HepG2 (cell line): ENCODE data around the gene NAV2. TPM values are rescaled to one million over a fixed set of nuclear protein-coding genes. Genes with fewer than 3 reads are reported as not detected.

ENCODE experiments used
- ATAC-seq: fragments of 200-7000 bp; cut with Tn5 transposase; 3 replicates; pipeline ENCODE4 v1.9.1; 2020; ENCODE audit warnings: mild to moderate bottlenecking, moderate library complexity
- BruUV-seq: library from RNA; stranded (reverse); fragments of 400-500 nt; replicated peaks from 2 replicates; lab custom pipeline; 2021; lab: Mats Ljungman, UMichigan
- CTCF ChIA-PET: fragments of 300-600 bp; formaldehyde crosslinking; extraction: SDS; loops from one replicate; lab custom pipeline; 2021; ENCODE audit warnings: low total read pairs, inconsistent platforms, low intra/inter-chr PET ratio; lab: Yijun Ruan, JAX
- POLR2A ChIA-PET: fragments of 350-600 bp; sonication (Branson Sonifier 250); formaldehyde crosslinking; loops from one replicate; lab custom pipeline; 2020; ENCODE audit warnings: antibody characterized with exemption, inconsistent platforms; lab: Yijun Ruan, JAX
- DNase-seq: peaks from one replicate; pipeline ENCODE4 v3.0.0-alpha.2; 2015; ENCODE audit warnings: low spot score
- FAIRE-seq: peaks from 3 replicates; lab custom pipeline; 2011; peaks lifted over from hg19 to GRCh38; lab: Jason Lieb, UNC
- H2AFZ ChIP-seq: one replicate; pipeline ENCODE4 v1.6.1; 2011; ENCODE audit warnings: low read length, inconsistent platforms
- H3K27ac ChIP-seq: fragments of 300-600 bp; 3 replicates; pipeline ENCODE4 v1.8.0; 2011; ENCODE audit warnings: mixed run types, mild to moderate bottlenecking, mixed read lengths, low read length, inconsistent platforms; ENCODE audit not compliant: insufficient read depth; ENCODE audit errors: extremely low read length
- H3K27me3 ChIP-seq, 2 experiments: fragments of 200-600 bp in 1 of 2; 2 replicates in 1 of 2; 3 replicates in 1 of 2; pipeline versions ENCODE4 v1.6.0 to v1.8.0; 2011; ENCODE audit warnings: low read length in 2 of 2, mild to moderate bottlenecking in 2 of 2, moderate library complexity in 2 of 2, inconsistent platforms in 1 of 2; ENCODE audit not compliant: insufficient read depth in 2 of 2, control insufficient read depth in 1 of 2
- H3K36me3 ChIP-seq, 2 experiments: fragments of 200-600 bp in 1 of 2; replicated peaks in 1 of 2; 2 replicates in 1 of 2; 3 replicates in 1 of 2; pipeline versions ENCODE4 v1.5.1 to v1.8.0; 2011; ENCODE audit warnings: low read length in 2 of 2, inconsistent platforms in 1 of 2; ENCODE audit not compliant: insufficient read depth in 2 of 2, control insufficient read depth in 1 of 2
- H3K4me1 ChIP-seq: 2 replicates; pipeline ENCODE4 v1.5.1; 2012; ENCODE audit warnings: low read length, inconsistent platforms; ENCODE audit not compliant: insufficient read depth
- H3K4me2 ChIP-seq: 2 replicates; pipeline ENCODE4 v1.6.0; 2011; ENCODE audit warnings: low read depth, low read length, inconsistent platforms
- H3K4me3 ChIP-seq, 3 experiments: fragments of 200-600 bp in 1 of 3; sonication (generic), shearing (Covaris generic) in 1 of 3; replicated peaks in 1 of 3; 2 replicates each; pipeline ENCODE4 v1.5.1; 2011 to 2016; ENCODE audit warnings: low read length in 3 of 3, inconsistent platforms in 2 of 3, low read depth in 2 of 3, mild to moderate bottlenecking in 2 of 3, control low read depth in 1 of 3, mixed read lengths in 1 of 3; ENCODE audit not compliant: insufficient read depth in 1 of 3
- H3K79me2 ChIP-seq: one replicate; pipeline ENCODE4 v1.6.1; 2011; ENCODE audit warnings: low read length, inconsistent platforms; ENCODE audit not compliant: insufficient read depth
- H3K9ac ChIP-seq: 2 replicates; pipeline ENCODE4 v1.6.0; 2011; ENCODE audit warnings: mild to moderate bottlenecking, low read depth, low read length, inconsistent platforms; ENCODE audit not compliant: insufficient read depth
- H3K9me3 ChIP-seq: 2 replicates; pipeline ENCODE4 v1.5.1; 2012; ENCODE audit warnings: mild to moderate bottlenecking, low read length
- H4K20me1 ChIP-seq: 2 replicates; pipeline ENCODE4 v1.6.0; 2011; ENCODE audit warnings: inconsistent platforms, mild to moderate bottlenecking, low read length, moderate library complexity; ENCODE audit not compliant: insufficient read depth
- ATF7-NPFF ChIP-seq: sonication (generic); formaldehyde crosslinking; IDR thresholded peaks from 2 replicates; pipeline ENCODE4 v1.8.1; 2023; ENCODE audit warnings: mild to moderate bottlenecking, low read depth, missing genetic modification reagents, moderate library complexity
- FOXC1 ChIP-seq: sonication (generic); formaldehyde crosslinking; IDR thresholded peaks from 2 replicates; pipeline ENCODE4 v1.8.0; 2022; ENCODE audit warnings: mild to moderate bottlenecking, missing genetic modification reagents, borderline replicate concordance
- HOXA3 ChIP-seq: sonication (generic); formaldehyde crosslinking; IDR thresholded peaks from 2 replicates; pipeline ENCODE4 v1.5.0; 2020; ENCODE audit warnings: missing genetic modification reagents
- NKX3-1 ChIP-seq: sonication (generic); formaldehyde crosslinking; IDR thresholded peaks from 2 replicates; pipeline ENCODE4 v1.5.0; 2020; ENCODE audit warnings: missing genetic modification reagents
- NR2F6 ChIP-seq, 2 experiments: IDR thresholded peaks; 2 replicates each; pipeline ENCODE4 v1.6.1; 2016; ENCODE audit warnings: antibody characterized with exemption in 1 of 2, mild to moderate bottlenecking in 1 of 2
- PAWR ChIP-seq: sonication (generic); formaldehyde crosslinking; IDR thresholded peaks from 2 replicates; pipeline ENCODE4 v1.4.0; 2020; ENCODE audit warnings: missing genetic modification reagents, mild to moderate bottlenecking, borderline replicate concordance
- REPIN1 ChIP-seq: sonication (generic); formaldehyde crosslinking; IDR thresholded peaks from 2 replicates; pipeline ENCODE4 v1.8.0; 2022; ENCODE audit warnings: missing genetic modification reagents, low read depth, mild to moderate bottlenecking, borderline replicate concordance
- SMYD3 ChIP-seq: sonication (generic); formaldehyde crosslinking; IDR thresholded peaks from 2 replicates; pipeline ENCODE4 v1.8.1; 2023; ENCODE audit warnings: mild to moderate bottlenecking, missing genetic modification reagents
- ZNF225 ChIP-seq: sonication (generic); formaldehyde crosslinking; IDR thresholded peaks from 2 replicates; pipeline ENCODE4 v1.4.0; 2020; ENCODE audit warnings: mild to moderate bottlenecking, missing genetic modification reagents
- ZNF556 ChIP-seq: sonication (generic); formaldehyde crosslinking; IDR thresholded peaks from 2 replicates; pipeline ENCODE4 v1.4.0; 2020; ENCODE audit warnings: mild to moderate bottlenecking, missing genetic modification reagents, borderline replicate concordance
- ZNF878 ChIP-seq: sonication (generic); formaldehyde crosslinking; IDR thresholded peaks from 2 replicates; pipeline ENCODE4 v1.8.1; 2023; ENCODE audit warnings: mild to moderate bottlenecking, missing genetic modification reagents, moderate library complexity
- WGBS: methylation state at CpG from one replicate; pipeline ENCODE4 v1.1.6; 2017; ENCODE audit warnings: low lambda C conversion rate; 5-methylcytosine and 5-hydroxymethylcytosine counted together
- in situ Hi-C: cut with HindIII; loops from 2 replicates; pipeline ENCODE4 v1.10.0; 2017; ENCODE audit warnings: low pct_unique_long_range_greater_than_20kb; ENCODE audit not compliant: extremely low pct_ligation_motif_present
- intact Hi-C: fragments of 100-400 bp; cut with micrococcal nuclease; formaldehyde crosslinking; loops from one replicate; pipeline ENCODE4 v1.10.0; 2022; ENCODE audit not compliant: unreplicated experiment
- polyA plus RNA-seq, 8 experiments: library from polyadenylated mRNA; depleted of rRNA in 3 of 8; stranded (reverse) in 7 of 8; unstranded in 1 of 8; fragments of >200 nt; fragmentation: Illumina TruSeq in 4 of 8; extraction: Trizol in 4 of 8; gene quantifications; 2 replicates each; pipeline versions ENCODE4 v1.2.1 to v1.2.3, GENCODE V29; 2011 to 2016; ENCODE audit warnings: low read depth in 4 of 8, missing spikeins in 1 of 8, mixed read lengths in 1 of 8; ENCODE audit not compliant: insufficient read depth in 1 of 8
- total RNA-seq, 5 experiments: library from RNA; depleted of rRNA; stranded (reverse); fragments of >200 nt; fragmentation: Illumina TruSeq; extraction: Trizol; gene quantifications; 2 replicates each; pipeline ENCODE4 v1.2.3, GENCODE V29; 2016; ENCODE audit warnings: low read depth in 1 of 5
- TF ChIP-seq, protein P1 (sequence below): sonication (generic); formaldehyde crosslinking; IDR thresholded peaks from 2 replicates; pipeline ENCODE4 v1.8.0; 2022; ENCODE audit warnings: low read depth, missing genetic modification reagents
- TF ChIP-seq, protein P2 (sequence below): sonication (generic); formaldehyde crosslinking; IDR thresholded peaks from 2 replicates; pipeline ENCODE4 v1.4.0; 2020; ENCODE audit warnings: missing genetic modification reagents
- TF ChIP-seq, protein P3 (sequence below): IDR thresholded peaks from 2 replicates; pipeline ENCODE4 v1.6.1; 2016; ENCODE audit warnings: mild to moderate bottlenecking

The NAV2 gene
- total and polyA plus RNA-seq, 2 of the 13 experiments (the other 11 are each of a cell fraction or from before 2014, with no cell fraction given): 9.3 to 34.6 TPM

DNA sequence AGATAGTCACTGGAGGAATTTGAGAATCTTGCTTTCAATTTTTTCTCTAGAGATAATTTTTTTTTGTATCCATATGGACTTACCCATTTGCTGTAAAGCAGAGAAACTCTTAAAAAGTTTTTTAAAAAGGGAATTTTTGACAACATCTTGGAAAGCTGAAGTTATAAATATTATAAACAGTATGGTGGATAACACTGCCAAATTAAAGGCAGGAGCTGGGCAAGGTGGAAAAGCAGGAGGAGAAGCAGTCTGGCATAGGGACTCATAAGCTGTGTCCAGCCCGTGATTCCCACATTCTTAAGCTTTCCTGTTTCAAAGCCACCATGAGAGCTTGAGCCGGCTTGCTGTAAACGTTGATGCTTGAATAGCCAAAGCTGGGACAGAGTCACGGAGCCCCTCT, 149.5 kb downstream of the NAV2 start:
- ChIA-PET POLR2A (no interaction called here), CTCF (no interaction called here)
- no peak overlapping the region for H3K27ac ChIP-seq
- H2AFZ ChIP-seq: no peak overlapping the region
- intact Hi-C loops: no loop called here
- ATAC-seq (no peak), FAIRE-seq (no peak)
- H3K27me3 ChIP-seq: no peaks in the 10 kb centered on the region
- no TSS peak for BruUV-seq
- in situ Hi-C loops: no loop called here
- no peaks in the 10 kb centered on the region for H4K20me1 ChIP-seq
- no peaks in the 10 kb centered on the region for H3K36me3 ChIP-seq
- WGBS: 24% methylated on average over 3 of the region's 4 CpGs
- H3K4me1 ChIP-seq: peaks cover 10% of the 10 kb centered on the region
- H3K9ac ChIP-seq: no peak overlapping the region
- no peaks in the 10 kb centered on the region for H3K79me2 ChIP-seq
- TF ChIP-seq NR2F6 (IDR thresholded peaks at IDR 0.05) (no peak), NR2F6 (CRISPR knock-in tag; IDR thresholded peaks at IDR 0.05) (no peak), REPIN1 (no peak), SMYD3 (CRISPR knock-in tag) (no peak), ATF7-NPFF (CRISPR knock-in tag) (no peak), NKX3-1 (CRISPR knock-in tag) (no peak), HOXA3 (CRISPR knock-in tag) (no peak), ZNF556 (CRISPR knock-in tag) (no peak), PAWR (CRISPR knock-in tag) (no peak), FOXC1 (CRISPR knock-in tag) (no peak), ZNF878 (CRISPR knock-in tag) (no peak), ZNF225 (CRISPR knock-in tag) (no peak)
- TF ChIP-seq, protein P1, sequence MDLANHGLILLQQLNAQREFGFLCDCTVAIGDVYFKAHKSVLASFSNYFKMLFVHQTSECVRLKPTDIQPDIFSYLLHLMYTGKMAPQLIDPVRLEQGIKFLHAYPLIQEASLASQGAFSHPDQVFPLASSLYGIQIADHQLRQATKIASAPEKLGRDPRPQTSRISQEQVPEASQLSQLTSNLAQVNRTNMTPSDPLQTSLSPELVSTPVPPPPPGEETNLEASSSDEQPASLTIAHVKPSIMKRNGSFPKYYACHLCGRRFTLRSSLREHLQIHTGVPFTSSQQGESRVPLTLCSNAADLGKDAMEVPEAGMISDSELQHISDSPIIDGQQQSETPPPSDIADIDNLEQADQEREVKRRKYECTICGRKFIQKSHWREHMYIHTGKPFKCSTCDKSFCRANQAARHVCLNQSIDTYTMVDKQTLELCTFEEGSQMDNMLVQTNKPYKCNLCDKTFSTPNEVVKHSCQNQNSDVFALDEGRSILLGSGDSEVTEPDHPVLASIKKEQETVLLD (CRISPR knock-in tag): no peak
- TF ChIP-seq, protein P2, sequence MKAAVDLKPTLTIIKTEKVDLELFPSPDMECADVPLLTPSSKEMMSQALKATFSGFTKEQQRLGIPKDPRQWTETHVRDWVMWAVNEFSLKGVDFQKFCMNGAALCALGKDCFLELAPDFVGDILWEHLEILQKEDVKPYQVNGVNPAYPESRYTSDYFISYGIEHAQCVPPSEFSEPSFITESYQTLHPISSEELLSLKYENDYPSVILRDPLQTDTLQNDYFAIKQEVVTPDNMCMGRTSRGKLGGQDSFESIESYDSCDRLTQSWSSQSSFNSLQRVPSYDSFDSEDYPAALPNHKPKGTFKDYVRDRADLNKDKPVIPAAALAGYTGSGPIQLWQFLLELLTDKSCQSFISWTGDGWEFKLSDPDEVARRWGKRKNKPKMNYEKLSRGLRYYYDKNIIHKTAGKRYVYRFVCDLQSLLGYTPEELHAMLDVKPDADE: no peak
- TF ChIP-seq, protein P3, sequence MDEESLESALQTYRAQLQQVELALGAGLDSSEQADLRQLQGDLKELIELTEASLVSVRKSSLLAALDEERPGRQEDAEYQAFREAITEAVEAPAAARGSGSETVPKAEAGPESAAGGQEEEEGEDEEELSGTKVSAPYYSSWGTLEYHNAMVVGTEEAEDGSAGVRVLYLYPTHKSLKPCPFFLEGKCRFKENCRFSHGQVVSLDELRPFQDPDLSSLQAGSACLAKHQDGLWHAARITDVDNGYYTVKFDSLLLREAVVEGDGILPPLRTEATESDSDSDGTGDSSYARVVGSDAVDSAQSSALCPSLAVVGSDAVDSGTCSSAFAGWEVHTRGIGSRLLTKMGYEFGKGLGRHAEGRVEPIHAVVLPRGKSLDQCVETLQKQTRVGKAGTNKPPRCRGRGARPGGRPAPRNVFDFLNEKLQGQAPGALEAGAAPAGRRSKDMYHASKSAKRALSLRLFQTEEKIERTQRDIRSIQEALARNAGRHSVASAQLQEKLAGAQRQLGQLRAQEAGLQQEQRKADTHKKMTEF (CRISPR knock-in tag): no peak
- TF ChIP-seq, all 625 proteins: peak for 0
- DNase-seq: no peak
- Histone ChIP-seq H3K9me3 (no peaks in the 10 kb centered on the region), H3K4me3 (no peak overlapping the region), H3K4me2 (no peak overlapping the region)
